GM12891 (cell line): Measurements from ENCODE around the gene DPEP3.

Experiments
- POLR2A ChIP-seq: IDR thresholded peaks from 2 replicates; pipeline ENCODE4 v1.6.1; 2011; ENCODE audit warnings: low read depth, low read length, control low read depth
- POLR2AphosphoS5 ChIP-seq: IDR thresholded peaks from 2 replicates; pipeline ENCODE4 v1.6.1; 2011; ENCODE audit warnings: low read depth, low read length, control low read depth

- TF ChIP-seq POLR2AphosphoS5: no peak
- TF ChIP-seq POLR2A: 0 out of 2 replicates have a peak, but pooled peaks have one; percentile 48
These were observed 11.7 kb downstream of the DPEP3 start, which contains the start of gene SLC12A4 for GRCh38 chr16:67968400-67969253.
